Epithelial cell of proximal tubule (primary cell): ENCODE data around the gene UIMC1. TPM values are rescaled to one million over a fixed set of nuclear protein-coding genes. Genes with fewer than 3 reads are reported as not detected.

Source experiments
- DNase-seq: peaks from one replicate; pipeline ENCODE4 v3.0.0-alpha.2; 2011; ENCODE audit warnings: low read depth
- H3K4me3 ChIP-seq: 2 replicates; pipeline ENCODE4 v1.5.1; 2011; ENCODE audit warnings: low read depth, mild to moderate bottlenecking, low read length
- total RNA-seq: library from RNA; depleted of rRNA; stranded (reverse); fragments of >200 nt; gene quantifications from 2 replicates; pipeline ENCODE4 v1.2.3, GENCODE V29; 2015
- TF ChIP-seq, protein P1 (sequence below): conservative IDR thresholded peaks from 2 replicates; pipeline ENCODE4 v1.5.1; 2012; ENCODE audit warnings: low read depth, mild to moderate bottlenecking, low read length

UIMC1 gene
- total RNA-seq, 1 donor from 2014 or later = 15.6 TPM

- no peak overlapping the region for H3K4me3 ChIP-seq
- TF ChIP-seq, protein P1, sequence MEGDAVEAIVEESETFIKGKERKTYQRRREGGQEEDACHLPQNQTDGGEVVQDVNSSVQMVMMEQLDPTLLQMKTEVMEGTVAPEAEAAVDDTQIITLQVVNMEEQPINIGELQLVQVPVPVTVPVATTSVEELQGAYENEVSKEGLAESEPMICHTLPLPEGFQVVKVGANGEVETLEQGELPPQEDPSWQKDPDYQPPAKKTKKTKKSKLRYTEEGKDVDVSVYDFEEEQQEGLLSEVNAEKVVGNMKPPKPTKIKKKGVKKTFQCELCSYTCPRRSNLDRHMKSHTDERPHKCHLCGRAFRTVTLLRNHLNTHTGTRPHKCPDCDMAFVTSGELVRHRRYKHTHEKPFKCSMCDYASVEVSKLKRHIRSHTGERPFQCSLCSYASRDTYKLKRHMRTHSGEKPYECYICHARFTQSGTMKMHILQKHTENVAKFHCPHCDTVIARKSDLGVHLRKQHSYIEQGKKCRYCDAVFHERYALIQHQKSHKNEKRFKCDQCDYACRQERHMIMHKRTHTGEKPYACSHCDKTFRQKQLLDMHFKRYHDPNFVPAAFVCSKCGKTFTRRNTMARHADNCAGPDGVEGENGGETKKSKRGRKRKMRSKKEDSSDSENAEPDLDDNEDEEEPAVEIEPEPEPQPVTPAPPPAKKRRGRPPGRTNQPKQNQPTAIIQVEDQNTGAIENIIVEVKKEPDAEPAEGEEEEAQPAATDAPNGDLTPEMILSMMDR = no peak
- no peak for DNase-seq
These were observed 83.8 kb downstream of the UIMC1 start for GRCh38 chr5:176922817-176923216.

DNA sequence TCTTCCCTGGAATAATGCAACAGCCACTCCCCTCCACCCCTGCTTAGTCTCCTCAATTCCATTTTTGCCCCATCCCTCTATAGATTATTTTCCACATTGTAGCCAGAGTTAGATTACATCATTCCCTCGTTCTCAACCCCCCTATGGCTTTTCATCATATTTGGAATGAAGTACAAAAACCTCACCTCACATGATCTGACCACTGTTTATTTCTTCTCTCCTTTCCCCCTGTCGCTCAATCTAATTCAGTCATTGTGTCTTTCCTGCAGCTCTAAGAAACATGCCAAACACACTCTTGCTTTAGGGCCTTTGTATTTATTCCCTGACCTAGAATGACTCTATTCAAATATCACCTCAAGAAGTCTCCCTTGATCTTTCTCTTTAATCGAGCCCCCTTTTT lies 84.9 kb downstream of the UIMC1 start:
- H3K4me3 ChIP-seq = no peak overlapping the region
- DNase-seq = no peak
- TF ChIP-seq, protein P1 = no peak

DNA sequence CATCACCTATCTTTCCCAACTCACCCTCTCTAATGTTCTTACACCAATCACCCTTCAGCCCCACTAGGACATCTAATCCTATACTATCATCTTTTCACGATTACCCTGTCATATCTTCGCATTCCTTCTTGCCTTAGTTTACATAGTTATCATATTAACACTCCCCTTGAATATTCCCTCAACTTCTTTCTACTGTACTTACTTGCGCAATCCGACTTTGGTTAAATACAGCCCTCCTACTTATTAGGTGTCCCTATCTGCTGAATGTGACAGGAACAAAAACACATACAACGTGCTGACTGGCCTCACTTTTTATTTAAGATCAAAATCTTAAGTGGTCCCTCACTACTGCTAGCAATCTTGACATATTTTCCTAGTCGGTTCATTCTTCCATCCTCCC lies 88.0 kb downstream of the UIMC1 start:
- no peak for DNase-seq
- TF ChIP-seq, protein P1 = no peak
- H3K4me3 ChIP-seq = no peak overlapping the region

- no peak for DNase-seq
- H3K4me3 ChIP-seq = no peak overlapping the region
- TF ChIP-seq, protein P1 = no peak
These were observed 90.2 kb downstream of the UIMC1 start for GRCh38 chr5:176916337-176916736.

GRCh38 chr5:176915906-176916305 lies 90.7 kb downstream of the UIMC1 start:
- DNase-seq = no peak
- no peak overlapping the region for H3K4me3 ChIP-seq
- TF ChIP-seq, protein P1 = no peak

DNA sequence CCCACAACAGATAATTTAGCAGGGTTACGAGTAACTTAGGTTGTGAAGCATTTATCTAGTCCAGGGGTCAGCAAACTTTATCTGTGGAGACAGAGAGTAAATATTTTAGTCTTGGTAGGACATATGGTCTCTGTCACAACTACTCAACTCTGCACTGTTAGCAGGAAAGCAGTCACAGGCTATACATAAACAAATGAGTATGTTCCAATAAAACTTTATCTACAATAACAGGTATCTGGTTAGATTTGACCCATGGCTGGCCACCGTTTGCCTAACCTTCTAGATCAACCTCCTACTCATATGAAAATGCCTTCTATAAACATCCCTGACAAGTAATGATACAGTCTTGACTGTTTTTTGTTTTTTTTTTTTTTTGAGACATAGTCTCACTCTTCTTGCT lies 94.5 kb downstream of the UIMC1 start:
- TF ChIP-seq, protein P1 = no peak
- no peak overlapping the region for H3K4me3 ChIP-seq
- DNase-seq = no peak

GRCh38 chr5:176908675-176909368 lies 97.8 kb downstream of the UIMC1 start:
- H3K4me3 ChIP-seq = no peak overlapping the region
- DNase-seq = no peak

More at GRCh38 chr5:176908675-176909368, 97.8 kb downstream of the UIMC1 start:
- TF ChIP-seq, protein P1 = no peak
